ENCODE data around the gene NEDD8.
A peak's percentile ranks its signal among the peaks of the same experiment; 100 is the strongest.

The NEDD8 gene

DNA sequence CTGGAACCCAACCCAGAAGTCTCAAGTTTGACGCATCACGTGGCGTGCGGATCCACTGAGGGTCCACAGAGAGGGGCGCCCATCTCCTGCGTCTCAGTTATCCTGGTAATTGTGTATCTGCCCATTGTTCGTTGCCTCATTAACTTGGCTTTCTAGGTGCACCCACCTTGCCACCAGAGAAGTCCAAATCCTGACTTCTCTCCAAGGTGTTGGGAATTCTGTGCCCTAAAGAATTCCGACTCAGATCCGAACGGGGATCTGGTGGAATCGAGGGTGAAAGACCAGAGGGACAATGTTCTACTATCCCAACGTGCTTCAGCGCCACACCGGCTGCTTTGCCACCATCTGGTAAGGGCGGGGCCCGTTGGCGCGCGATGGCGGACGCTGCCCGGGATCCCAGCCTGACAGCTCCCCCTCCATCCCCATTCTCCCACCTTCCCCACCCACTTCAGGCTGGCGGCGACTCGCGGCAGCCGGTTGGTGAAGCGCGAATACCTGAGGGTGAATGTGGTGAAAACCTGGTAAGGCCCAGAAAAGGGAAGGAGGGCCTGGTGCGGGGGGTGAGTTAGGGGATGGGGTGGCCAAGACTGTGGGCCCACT lies 59.8 kb downstream of the NEDD8 start:
- Histone ChIP-seq H3K36me3 (peaks cover 4% of the 10 kb centered on the region), H3K27me3 (no peaks in the 10 kb centered on the region), H3K9me3 (no peaks in the 10 kb centered on the region), H3K4me1 (no peaks in the 10 kb centered on the region), H3K4me3 (ENCODE audit: low read depth, low read length) (peak overlapping the region; percentile 62)
- TF ChIP-seq, protein P1, sequence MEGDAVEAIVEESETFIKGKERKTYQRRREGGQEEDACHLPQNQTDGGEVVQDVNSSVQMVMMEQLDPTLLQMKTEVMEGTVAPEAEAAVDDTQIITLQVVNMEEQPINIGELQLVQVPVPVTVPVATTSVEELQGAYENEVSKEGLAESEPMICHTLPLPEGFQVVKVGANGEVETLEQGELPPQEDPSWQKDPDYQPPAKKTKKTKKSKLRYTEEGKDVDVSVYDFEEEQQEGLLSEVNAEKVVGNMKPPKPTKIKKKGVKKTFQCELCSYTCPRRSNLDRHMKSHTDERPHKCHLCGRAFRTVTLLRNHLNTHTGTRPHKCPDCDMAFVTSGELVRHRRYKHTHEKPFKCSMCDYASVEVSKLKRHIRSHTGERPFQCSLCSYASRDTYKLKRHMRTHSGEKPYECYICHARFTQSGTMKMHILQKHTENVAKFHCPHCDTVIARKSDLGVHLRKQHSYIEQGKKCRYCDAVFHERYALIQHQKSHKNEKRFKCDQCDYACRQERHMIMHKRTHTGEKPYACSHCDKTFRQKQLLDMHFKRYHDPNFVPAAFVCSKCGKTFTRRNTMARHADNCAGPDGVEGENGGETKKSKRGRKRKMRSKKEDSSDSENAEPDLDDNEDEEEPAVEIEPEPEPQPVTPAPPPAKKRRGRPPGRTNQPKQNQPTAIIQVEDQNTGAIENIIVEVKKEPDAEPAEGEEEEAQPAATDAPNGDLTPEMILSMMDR (IDR thresholded peaks at IDR 0.05; ENCODE audit: low read depth, low read length) = no peak
- no peak for DNase-seq

DNA sequence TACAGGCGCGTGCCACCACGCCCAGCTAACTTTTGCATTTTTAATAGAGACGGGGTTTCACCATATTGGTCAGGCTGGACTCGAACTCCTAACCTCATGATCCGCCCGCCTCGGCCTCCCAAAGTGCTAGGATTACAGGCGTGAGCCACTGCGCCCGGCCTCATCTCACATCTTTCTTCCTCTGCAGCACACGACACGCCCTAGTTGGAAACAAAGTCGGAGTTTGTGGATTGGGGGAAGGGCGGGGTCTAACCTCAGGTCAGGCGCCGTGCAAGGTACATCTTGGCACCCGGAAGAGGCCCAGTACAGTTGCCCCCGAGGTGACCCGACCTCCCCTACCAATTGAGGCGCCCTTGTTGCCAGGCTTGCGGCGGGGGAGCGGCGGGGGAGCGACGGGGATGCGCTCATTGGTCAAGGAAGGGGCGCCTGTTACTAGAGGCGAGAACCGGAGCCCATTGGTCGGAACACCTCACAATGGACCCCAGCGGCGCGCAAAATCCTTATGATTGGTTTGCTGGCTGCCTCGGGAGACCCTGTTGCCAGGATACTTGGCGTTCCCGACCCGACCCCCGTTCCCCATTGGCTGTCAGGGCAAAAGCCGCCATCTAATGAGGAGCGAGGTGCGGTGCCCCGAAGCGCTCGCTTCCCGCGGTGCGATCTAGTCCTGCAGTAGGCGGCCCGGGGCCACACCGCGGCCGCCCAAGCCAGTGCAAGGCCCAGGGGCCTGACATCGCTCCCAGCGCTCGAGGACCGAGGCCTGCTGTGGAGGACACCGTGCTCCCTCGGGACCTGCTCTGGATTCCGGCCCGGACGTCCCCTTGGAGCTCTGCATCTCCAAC lies 60.5 kb downstream of the NEDD8 start, which contains the start of gene REC8:
TSS of gene REC8 (plus strand) at position 659 of the 839 bp plus-strand sequence. CDS start 473 bp downstream, outside the sequence.
- TF ChIP-seq, protein P1 (IDR thresholded peaks at IDR 0.05; ENCODE audit: low read depth, low read length) = no peak
- H3K4me1 ChIP-seq = no peaks in the 10 kb centered on the region
- H3K4me3 ChIP-seq (ENCODE audit: low read depth, low read length) = peak within 1 kb of the TSS; percentile 62
- peak; percentile 94 for DNase-seq
- H3K9me3 ChIP-seq = no peaks in the 10 kb centered on the region
- no peaks in the 10 kb centered on the region for H3K27me3 ChIP-seq
- no peaks in the 10 kb centered on the region; the same call in none of the 2 replicates for H3K36me3 ChIP-seq

GRCh38 chr14:24167469-24168114 lies 64.6 kb downstream of the NEDD8 start:
- no peaks in the 10 kb centered on the region for H3K36me3 ChIP-seq
- H3K4me1 ChIP-seq = no peaks in the 10 kb centered on the region
- TF ChIP-seq, protein P1 (IDR thresholded peaks at IDR 0.05; ENCODE audit: low read depth, low read length) = no peak

More at GRCh38 chr14:24167469-24168114, 64.6 kb downstream of the NEDD8 start:
- no peaks in the 10 kb centered on the region for H3K9me3 ChIP-seq
- no peak for DNase-seq
- H3K4me3 ChIP-seq (ENCODE audit: low read depth, low read length) = no peak overlapping the region
- no peaks in the 10 kb centered on the region for H3K27me3 ChIP-seq

Data from BE2C (cell line).